ENCODE results near the gene UBASH3A. TPM values are rescaled to one million over a fixed set of nuclear protein-coding genes. Genes with fewer than 3 reads are reported as not detected.

UBASH3A gene, protein sequence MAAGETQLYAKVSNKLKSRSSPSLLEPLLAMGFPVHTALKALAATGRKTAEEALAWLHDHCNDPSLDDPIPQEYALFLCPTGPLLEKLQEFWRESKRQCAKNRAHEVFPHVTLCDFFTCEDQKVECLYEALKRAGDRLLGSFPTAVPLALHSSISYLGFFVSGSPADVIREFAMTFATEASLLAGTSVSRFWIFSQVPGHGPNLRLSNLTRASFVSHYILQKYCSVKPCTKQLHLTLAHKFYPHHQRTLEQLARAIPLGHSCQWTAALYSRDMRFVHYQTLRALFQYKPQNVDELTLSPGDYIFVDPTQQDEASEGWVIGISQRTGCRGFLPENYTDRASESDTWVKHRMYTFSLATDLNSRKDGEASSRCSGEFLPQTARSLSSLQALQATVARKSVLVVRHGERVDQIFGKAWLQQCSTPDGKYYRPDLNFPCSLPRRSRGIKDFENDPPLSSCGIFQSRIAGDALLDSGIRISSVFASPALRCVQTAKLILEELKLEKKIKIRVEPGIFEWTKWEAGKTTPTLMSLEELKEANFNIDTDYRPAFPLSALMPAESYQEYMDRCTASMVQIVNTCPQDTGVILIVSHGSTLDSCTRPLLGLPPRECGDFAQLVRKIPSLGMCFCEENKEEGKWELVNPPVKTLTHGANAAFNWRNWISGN
- total RNA-seq (not detected in 2 replicates), polyA plus RNA-seq (not detected in 2 replicates)

DNA sequence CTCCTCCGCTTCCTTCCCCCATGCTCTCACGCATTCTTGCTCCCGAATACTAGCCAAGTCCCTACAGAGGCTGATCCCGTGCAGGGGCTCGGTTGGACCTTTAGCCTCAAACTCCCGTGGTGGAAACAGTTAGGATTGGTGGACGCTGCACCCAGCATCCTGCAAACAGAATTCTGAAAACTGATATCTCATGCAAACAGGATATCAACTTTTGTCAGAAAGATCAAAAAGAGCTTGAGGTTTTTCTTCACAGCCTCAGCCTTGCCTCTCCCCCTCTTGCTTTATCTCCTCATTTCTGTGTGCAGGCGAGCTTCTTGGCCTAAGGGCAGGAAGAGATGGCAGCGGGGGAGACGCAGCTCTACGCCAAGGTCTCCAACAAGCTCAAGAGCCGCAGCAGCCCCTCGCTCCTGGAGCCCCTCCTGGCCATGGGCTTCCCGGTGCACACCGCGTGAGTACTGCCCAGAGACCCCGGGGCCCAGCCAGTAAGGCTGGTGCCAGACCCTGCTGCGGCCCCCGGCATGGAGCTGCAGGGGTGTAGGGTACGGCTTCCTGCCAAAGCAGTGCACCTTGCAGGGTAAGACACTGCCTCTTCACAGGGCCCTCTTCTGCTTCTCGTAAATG, at the start of gene UBASH3A:
Gene UBASH3A, plus strand, starts transcription at position 292 of the 621 bp plus-strand sequence. Its CDS starts 44 bp downstream, at position 336.
- H3K4me1 ChIP-seq (ENCODE audit: low read depth), result peaks cover 5% of the 10 kb centered on the region
- no peak within 1 kb of the TSS for H3K4me3 ChIP-seq
- H3K9me3 ChIP-seq (ENCODE audit: low read depth), result no peaks in the 10 kb centered on the region
- peak within 1 kb of the TSS; percentile 34 for H3K27ac ChIP-seq
- H3K36me3 ChIP-seq, result no peaks in the 10 kb centered on the region
- TF ChIP-seq, protein P1, sequence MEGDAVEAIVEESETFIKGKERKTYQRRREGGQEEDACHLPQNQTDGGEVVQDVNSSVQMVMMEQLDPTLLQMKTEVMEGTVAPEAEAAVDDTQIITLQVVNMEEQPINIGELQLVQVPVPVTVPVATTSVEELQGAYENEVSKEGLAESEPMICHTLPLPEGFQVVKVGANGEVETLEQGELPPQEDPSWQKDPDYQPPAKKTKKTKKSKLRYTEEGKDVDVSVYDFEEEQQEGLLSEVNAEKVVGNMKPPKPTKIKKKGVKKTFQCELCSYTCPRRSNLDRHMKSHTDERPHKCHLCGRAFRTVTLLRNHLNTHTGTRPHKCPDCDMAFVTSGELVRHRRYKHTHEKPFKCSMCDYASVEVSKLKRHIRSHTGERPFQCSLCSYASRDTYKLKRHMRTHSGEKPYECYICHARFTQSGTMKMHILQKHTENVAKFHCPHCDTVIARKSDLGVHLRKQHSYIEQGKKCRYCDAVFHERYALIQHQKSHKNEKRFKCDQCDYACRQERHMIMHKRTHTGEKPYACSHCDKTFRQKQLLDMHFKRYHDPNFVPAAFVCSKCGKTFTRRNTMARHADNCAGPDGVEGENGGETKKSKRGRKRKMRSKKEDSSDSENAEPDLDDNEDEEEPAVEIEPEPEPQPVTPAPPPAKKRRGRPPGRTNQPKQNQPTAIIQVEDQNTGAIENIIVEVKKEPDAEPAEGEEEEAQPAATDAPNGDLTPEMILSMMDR (IDR thresholded peaks at IDR 0.05; ENCODE audit: low read depth, low read length), result no peak
- no peak for DNase-seq (ENCODE audit: low read depth in 1 of 2, low spot score in 1 of 2)
- no peaks in the 10 kb centered on the region for H3K27me3 ChIP-seq

DNA sequence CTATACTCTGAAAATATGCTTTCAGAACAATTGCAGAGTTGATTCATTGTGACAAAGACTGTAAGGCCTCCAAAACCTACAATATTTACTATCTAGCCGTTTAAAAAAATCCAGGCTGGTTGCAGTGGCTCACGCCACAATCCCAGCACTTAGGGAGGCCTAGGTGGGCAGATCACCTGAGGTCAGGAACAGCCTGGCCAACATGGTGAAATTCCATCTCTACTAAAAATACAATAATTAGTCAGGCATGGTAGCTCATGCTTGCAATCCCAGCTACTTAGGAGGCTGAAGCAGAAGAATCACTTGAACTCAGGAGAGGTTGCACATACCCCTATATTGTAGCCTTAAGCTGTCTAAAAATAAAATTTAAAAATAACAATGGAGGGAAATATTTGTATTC, 47.7 kb upstream of the UBASH3A start:
- Histone ChIP-seq H3K4me3 (no peak overlapping the region), H3K27ac (no peak overlapping the region), H3K36me3 (no peaks in the 10 kb centered on the region), H3K4me1 (ENCODE audit: low read depth) (no peaks in the 10 kb centered on the region), H3K27me3 (no peaks in the 10 kb centered on the region), H3K9me3 (ENCODE audit: low read depth) (no peaks in the 10 kb centered on the region)
- TF ChIP-seq, protein P1 (IDR thresholded peaks at IDR 0.05; ENCODE audit: low read depth, low read length), result no peak
- no peak for DNase-seq (ENCODE audit: low read depth in 1 of 2, low spot score in 1 of 2)

DNA sequence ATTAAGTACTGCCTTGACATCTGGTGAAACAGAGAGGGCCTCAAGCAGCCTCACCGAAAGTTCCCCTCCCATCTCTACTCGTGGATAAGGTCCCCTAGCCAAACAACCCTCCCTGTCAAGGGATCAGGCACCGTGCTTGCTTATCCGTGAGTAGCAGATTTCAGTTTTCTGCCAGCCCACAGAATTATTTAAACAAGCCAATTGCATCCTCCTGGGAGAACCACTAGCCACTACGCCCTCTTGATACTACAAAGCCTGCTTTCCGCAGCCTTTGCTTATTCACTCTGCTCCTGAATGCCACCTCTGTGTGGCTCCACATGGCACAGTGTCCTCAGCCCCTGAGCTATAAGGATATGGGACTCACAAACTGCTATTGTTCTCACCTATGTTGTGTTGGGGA, 47.1 kb upstream of the UBASH3A start:
- H3K36me3 ChIP-seq, result no peaks in the 10 kb centered on the region
- no peaks in the 10 kb centered on the region for H3K4me1 ChIP-seq (ENCODE audit: low read depth)
- no peak overlapping the region for H3K4me3 ChIP-seq
- no peak for DNase-seq (ENCODE audit: low read depth in 1 of 2, low spot score in 1 of 2)
- no peak overlapping the region for H3K27ac ChIP-seq
- no peaks in the 10 kb centered on the region for H3K9me3 ChIP-seq (ENCODE audit: low read depth)
- no peaks in the 10 kb centered on the region for H3K27me3 ChIP-seq
- TF ChIP-seq, protein P1 (IDR thresholded peaks at IDR 0.05; ENCODE audit: low read depth, low read length), result no peak

DNA sequence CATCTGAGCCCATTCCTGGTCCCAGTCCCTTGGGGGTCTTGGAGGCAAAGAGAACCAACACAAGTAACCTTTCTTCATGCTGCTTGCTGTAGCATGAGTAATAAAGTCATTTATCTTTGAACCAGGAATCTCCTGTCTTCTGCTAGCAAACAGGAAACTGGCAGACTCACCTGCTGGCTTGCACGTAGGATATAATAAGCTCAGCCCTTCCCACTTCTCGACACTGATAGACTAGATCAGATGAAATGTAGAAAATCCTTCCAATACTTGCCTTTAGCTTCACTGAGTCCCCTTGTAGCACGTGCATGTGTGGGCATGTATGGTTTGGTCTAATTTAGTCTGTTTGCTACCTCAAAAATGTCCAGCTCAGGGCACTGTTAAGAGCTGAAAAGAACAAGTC, 46.4 kb upstream of the UBASH3A start:
- no peaks in the 10 kb centered on the region for H3K27me3 ChIP-seq

DNA sequence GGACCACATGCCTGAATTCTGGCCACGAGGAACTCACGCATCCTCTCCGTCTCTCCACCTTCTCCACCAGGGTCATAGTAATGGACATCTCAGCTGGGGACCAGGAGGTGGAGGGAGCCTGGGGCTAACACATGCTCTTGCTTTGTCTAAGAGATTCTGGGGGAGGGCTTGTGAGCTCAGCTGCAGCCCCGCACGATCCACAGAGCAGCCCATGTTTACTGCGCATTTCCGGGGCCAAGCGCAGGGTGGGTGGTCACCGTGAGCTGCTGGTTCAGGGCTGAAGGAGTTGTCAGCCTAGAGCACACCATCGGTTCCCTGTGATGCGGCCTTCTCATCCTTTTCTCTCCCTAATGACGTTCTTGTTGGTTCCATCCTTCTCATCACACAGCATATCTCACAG, 45.4 kb upstream of the UBASH3A start:
- TF ChIP-seq, protein P1 (IDR thresholded peaks at IDR 0.05; ENCODE audit: low read depth, low read length), result no peak
- H3K4me1 ChIP-seq (ENCODE audit: low read depth), result no peaks in the 10 kb centered on the region
- no peak for DNase-seq (ENCODE audit: low read depth in 1 of 2, low spot score in 1 of 2)

More for the DNA sequence above, 46.4 kb upstream of the UBASH3A start:
- DNase-seq (ENCODE audit: low read depth in 1 of 2, low spot score in 1 of 2), result no peak
- TF ChIP-seq, protein P1 (IDR thresholded peaks at IDR 0.05; ENCODE audit: low read depth, low read length), result no peak
- Histone ChIP-seq H3K27ac (no peak overlapping the region), H3K9me3 (ENCODE audit: low read depth) (no peaks in the 10 kb centered on the region), H3K4me1 (ENCODE audit: low read depth) (no peaks in the 10 kb centered on the region), H3K36me3 (no peaks in the 10 kb centered on the region), H3K4me3 (no peak overlapping the region)

More for the DNA sequence above, 45.4 kb upstream of the UBASH3A start:
- H3K4me3 ChIP-seq, result no peak overlapping the region
- H3K27ac ChIP-seq, result no peak overlapping the region
- H3K36me3 ChIP-seq, result no peaks in the 10 kb centered on the region
- H3K9me3 ChIP-seq (ENCODE audit: low read depth), result no peaks in the 10 kb centered on the region
- no peaks in the 10 kb centered on the region for H3K27me3 ChIP-seq

Measured in cardiac muscle cell (in vitro differentiated cells and primary cell).